Endometrium (tissue), 2 donors: ENCODE results near the gene KCNQ2.

ENCODE experiments used
- FAIRE-seq: peaks from 2 replicates; lab custom pipeline; 2012; peaks lifted over from hg19 to GRCh38; lab: Jason Lieb, UNC
- donor health status: control.
- donor health status: control.

Gene KCNQ2

GRCh38 chr20:63417097-63417737, 55.2 kb downstream of the KCNQ2 start:
- FAIRE-seq: no peak

GRCh38 chr20:63416631-63417030, 55.8 kb downstream of the KCNQ2 start:
- no peak for FAIRE-seq

- FAIRE-seq: no peak
Observed at GRCh38 chr20:63415647-63416391, 56.6 kb downstream of the KCNQ2 start.

- no peak for FAIRE-seq
Observed at GRCh38 chr20:63414720-63415430, 57.6 kb downstream of the KCNQ2 start.

- FAIRE-seq: no peak
Observed at GRCh38 chr20:63413963-63414684, 58.3 kb downstream of the KCNQ2 start.

- no peak for FAIRE-seq
Observed at GRCh38 chr20:63413323-63413722, 59.1 kb downstream of the KCNQ2 start.

- FAIRE-seq: no peak
Observed at GRCh38 chr20:63412889-63413288, 59.6 kb downstream of the KCNQ2 start.

DNA sequence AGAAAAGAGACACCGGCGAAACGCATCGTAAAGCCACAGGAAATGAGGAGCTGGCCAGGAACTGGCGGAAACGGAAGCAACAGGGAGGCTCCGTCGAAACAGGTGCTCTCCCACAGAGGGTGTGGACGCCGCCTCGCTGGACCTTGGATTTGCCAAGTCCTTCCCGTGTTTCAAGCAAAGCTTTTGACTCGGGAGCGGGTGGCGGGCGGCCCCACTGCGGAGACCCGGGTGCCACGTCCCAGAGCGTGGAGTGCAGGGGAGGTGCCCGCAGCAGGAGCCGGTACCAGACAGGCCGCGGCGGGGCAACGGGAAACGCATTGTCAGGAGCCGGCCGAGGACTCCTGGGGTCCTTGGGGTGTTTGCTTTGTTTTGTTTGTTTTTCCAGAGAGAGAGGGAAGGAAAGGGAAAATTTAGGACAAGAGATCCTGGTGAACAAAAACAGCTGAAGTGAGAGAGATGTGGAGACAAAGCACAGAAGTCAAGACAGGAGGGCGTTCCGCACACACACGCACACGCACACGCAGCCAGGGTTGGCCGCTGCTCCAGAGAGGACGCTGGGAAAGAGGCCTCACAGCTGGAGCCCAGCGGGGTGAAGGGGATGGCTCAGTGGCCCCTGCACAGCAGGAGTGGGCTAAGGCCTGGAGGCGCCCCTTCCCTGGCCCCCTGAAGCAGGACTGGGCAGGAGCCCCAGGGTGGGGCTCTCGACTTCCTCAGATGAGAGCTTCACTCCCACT, 60.4 kb downstream of the KCNQ2 start:
- no peak for FAIRE-seq

- FAIRE-seq: no peak
Observed at GRCh38 chr20:63411151-63411897, 61.1 kb downstream of the KCNQ2 start.

DNA sequence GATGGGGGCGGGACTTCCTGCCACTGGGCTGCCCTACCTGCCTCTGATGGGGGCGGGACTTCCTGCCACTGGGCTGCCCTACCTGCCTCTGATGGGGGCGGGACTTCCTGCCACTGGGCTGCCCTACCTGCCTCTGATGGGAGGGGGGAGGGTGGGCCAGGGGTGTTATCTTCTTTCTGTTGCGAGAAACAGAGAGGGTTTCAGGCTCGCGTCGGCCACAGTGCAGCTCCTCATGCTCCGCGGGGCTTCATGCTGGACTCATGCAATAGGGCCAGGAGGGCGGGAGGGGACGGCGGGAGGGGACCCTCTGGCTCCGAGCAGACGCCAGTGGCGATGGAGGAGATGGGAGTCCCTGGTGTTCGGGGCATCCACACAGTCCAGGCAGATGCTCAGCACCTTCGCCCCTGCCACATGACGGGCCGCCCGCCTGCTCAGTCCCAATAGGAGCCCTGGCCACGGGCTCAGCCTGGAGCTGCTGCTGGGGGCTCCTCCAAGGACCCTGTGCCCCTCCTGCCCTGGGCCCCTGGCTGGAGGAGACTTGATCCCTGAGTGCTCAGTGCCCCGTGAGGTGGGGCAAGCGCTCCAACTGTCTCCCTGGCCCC, 62.5 kb downstream of the KCNQ2 start:
- FAIRE-seq: no peak

GRCh38 chr20:63409066-63409833, 63.2 kb downstream of the KCNQ2 start:
- FAIRE-seq: no peak

DNA sequence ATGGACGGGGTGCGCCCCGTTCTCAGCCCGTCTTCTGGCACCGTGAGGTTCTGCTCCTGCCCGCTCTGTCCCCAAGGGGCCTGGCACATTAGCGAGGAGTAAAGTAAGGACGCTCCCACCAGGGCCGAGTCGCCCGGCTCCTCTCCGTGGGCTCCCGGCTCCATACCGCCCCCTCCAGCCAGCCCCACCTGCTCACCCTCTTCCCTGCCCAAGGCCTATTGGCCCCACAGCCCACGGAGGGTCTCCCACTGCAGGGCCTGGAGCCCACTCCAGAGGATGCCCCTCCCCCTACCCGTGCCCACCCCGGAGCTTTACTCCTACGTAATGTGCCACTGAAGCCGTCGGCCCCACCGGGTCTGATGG, 63.8 kb downstream of the KCNQ2 start:
- no peak for FAIRE-seq

DNA sequence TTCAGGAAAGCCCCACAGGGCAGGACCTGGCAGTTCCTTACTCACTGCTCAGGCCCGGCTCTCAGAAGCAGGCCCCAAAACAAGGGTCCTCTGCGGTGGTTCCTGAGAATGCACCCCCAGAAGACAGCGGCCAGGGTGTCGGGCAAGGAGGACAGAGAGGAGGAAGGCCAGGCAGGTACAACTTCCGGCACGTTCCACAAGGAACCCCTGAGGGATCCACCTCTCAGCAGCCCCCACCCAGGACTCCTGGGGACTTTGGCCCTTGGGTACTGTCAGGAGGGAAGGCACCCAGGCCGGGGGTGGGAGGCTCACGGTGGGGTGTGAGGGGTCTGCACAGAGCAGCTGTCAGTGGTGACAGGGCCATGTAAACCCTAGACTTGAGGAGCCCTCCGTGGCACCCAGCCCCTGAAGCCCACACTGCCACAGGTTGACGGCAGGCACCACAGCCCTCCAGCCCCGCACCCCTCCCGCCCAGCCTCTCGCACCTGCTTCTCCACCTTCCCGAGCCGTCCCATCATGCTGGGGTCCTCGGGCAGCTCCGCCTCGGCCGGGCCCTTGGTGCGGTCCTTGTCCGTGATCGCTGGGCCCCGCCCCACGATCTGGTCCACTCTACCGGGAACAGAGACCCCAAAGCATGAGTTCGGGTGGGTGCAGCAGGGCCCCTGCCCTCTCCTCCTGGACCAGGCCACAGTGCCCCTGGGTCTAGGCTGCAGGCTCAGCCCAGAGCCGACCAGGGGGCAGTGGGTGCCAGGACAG, 64.3 kb downstream of the KCNQ2 start:
- FAIRE-seq: no peak

GRCh38 chr20:63406617-63407245, 65.7 kb downstream of the KCNQ2 start:
- no peak for FAIRE-seq

DNA sequence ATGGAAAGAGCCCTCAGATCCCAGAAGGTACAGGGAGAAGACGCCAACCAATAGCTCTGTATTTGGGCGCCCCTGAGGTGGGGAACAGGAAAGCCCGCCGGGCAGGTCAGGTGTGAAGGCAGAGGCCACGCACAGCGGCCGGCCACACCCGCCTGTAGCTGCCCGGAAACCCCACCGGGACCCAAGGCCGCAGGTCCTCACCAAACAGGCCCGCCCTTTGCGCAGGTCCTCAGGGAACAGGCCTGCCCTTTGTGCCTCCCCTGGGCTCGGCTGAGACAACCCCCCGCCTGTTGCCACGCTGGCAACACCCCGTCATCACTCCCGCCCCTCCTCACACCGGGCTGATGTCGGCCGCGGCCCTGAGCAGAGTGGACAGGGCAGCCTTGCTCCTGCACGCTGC, 66.4 kb downstream of the KCNQ2 start:
- no peak for FAIRE-seq

GRCh38 chr20:63405102-63405730, 67.2 kb downstream of the KCNQ2 start:
- FAIRE-seq: no peak

- no peak for FAIRE-seq
Observed at GRCh38 chr20:63404129-63405085, 68.0 kb downstream of the KCNQ2 start.
